Psoas muscle (tissue), 8 donors: Measurements from ENCODE around the gene CD84. TPM values are rescaled to one million over a fixed set of nuclear protein-coding genes. Genes with fewer than 3 reads are reported as not detected.
"Not testable (repeated sequence)": the region's sequence is repeated elsewhere in the genome, so short reads cannot be mapped to it uniquely, and the experiment has no call there.

Source experiments
- ATAC-seq, 4 donors: fragments of 200-7000 bp; cut with Tn5 transposase; one replicate each; pipeline ENCODE4 v1.9.1; 2020; ENCODE audit warnings: moderate library complexity in 3 of 4, mild to moderate bottlenecking in 2 of 4
- DNase-seq, 2 donors: peaks; one replicate each; pipeline ENCODE4 v3.0.0-alpha.2; 2020
- H3K27ac ChIP-seq: fragments of 200-600 bp; one replicate; pipeline ENCODE4 v1.8.0; 2022
- H3K27me3 ChIP-seq, 3 donors: fragments of 200-600 bp in 1 of 3; one replicate each; pipeline versions ENCODE4 v1.6.1 to v1.8.0; 2013 to 2022; ENCODE audit warnings: low read length in 2 of 3, mild to moderate bottlenecking in 2 of 3, moderate library complexity in 1 of 3; ENCODE audit not compliant: insufficient read depth in 3 of 3
- H3K36me3 ChIP-seq, 2 donors: fragments of 200-600 bp in 1 of 2; one replicate each; pipeline versions ENCODE4 v1.6.1 to v1.8.0; 2013 to 2022; ENCODE audit warnings: low read depth in 1 of 2, mild to moderate bottlenecking in 1 of 2, moderate library complexity in 1 of 2; ENCODE audit not compliant: insufficient read depth in 1 of 2
- H3K4me1 ChIP-seq: fragments of 200-600 bp; one replicate; pipeline ENCODE4 v1.8.0; 2022
- H3K4me3 ChIP-seq: fragments of 200-600 bp; one replicate; pipeline ENCODE4 v1.8.0; 2022; ENCODE audit warnings: mild to moderate bottlenecking
- H3K9me3 ChIP-seq: fragments of 200-600 bp; one replicate; pipeline ENCODE4 v1.8.0; 2022
- CTCF ChIP-seq: fragments of 200-600 bp; IDR thresholded peaks from one replicate; pipeline ENCODE4 v1.8.0; 2022; ENCODE audit warnings: antibody characterized with exemption
- WGBS, 3 donors: extraction: QIAGEN DNeasy Blood & Tissue Kit; methylation state at CpG; one replicate each; pipeline versions ENCODE4 v1.1.6 to v1.1.7; 2013; 5-methylcytosine and 5-hydroxymethylcytosine counted together
- intact Hi-C, 2 donors: fragments of 100-400 bp; cut with DNase I; formaldehyde crosslinking; loops; one replicate each; pipeline versions ENCODE4 v1.11.0 to v1.14.2; 2022
- polyA plus RNA-seq, 3 donors: library from polyadenylated mRNA; stranded (reverse); fragments of 200-250 nt; gene quantifications; one replicate each; pipeline ENCODE4 v1.2.3, GENCODE V29; 2013
- total RNA-seq, 4 donors: library from RNA; stranded (reverse); fragmentation: NEBNext Ultra II Directional in 2 of 4; extraction: Animal tissue kit (Norgen Biotek cat#: 25700) in 2 of 4; gene quantifications; one replicate each; pipeline versions ENCODE4 v1.2.1 to v1.2.4, GENCODE V29; 2021 to 2023
- donor health status: healthy with polysubstance abuse.
- donor health status: DM: no; HTN: no; CAD: no; lungs with moderate emphysema.
- donor health status: Bipolar disorder and iron deficiency.
- donor health status: healthy.
- donor health status: DM: yes; HTN: yes; CAD: no.
- donor health status: DM: no; HTN: no; CAD: no.
- donor health status: DM: no; HTN: no; CAD: no.
- donor health status: DM: yes; HTN: yes; CAD: no.

CD84 gene
- total and polyA plus RNA-seq, 7 donors = 0.04 to 2.6 (median 0.75) TPM

GRCh38 chr1:160520999-160521398, 58.3 kb downstream of the CD84 start:
- TF ChIP-seq CTCF = no peak
- H3K9me3 ChIP-seq = peaks cover 6% of the 10 kb centered on the region
- intact Hi-C loops = no loop called here
- ATAC-seq (no peak), DNase-seq (no peak)
- no peaks in the 10 kb centered on the region for H3K4me1 ChIP-seq
- 20 to 25% (median 22%) methylated on average over 3 of the region's 3 CpGs for WGBS, 3 donors
- no peaks in the 10 kb centered on the region for H3K36me3 ChIP-seq
- no peaks in the 10 kb centered on the region for H3K27me3 ChIP-seq
- no peak overlapping the region for H3K27ac ChIP-seq
- no peak overlapping the region for H3K4me3 ChIP-seq

- WGBS, 3 donors = 8 to 12% (median 9%) methylated on average over 2 of the region's 2 CpGs
- DNase-seq (no peak), ATAC-seq (no peak)
- Histone ChIP-seq H3K4me1 (no peaks in the 10 kb centered on the region), H3K27ac (no peak overlapping the region), H3K4me3 (no peak overlapping the region), H3K27me3 (no peaks in the 10 kb centered on the region), H3K36me3 (no peaks in the 10 kb centered on the region), H3K9me3 (peaks cover 6% of the 10 kb centered on the region)
- no peak for TF ChIP-seq CTCF
- intact Hi-C loops = no loop called here
These were observed 58.7 kb downstream of the CD84 start for GRCh38 chr1:160520582-160520981.

GRCh38 chr1:160519642-160520435, 59.5 kb downstream of the CD84 start:
- intact Hi-C loops = no loop called here
- DNase-seq = no peak
- Histone ChIP-seq H3K9me3 (peaks cover 2% of the 10 kb centered on the region), H3K4me3 (no peak overlapping the region), H3K4me1 (no peaks in the 10 kb centered on the region), H3K27me3 (no peaks in the 10 kb centered on the region), H3K36me3 (no peaks in the 10 kb centered on the region), H3K27ac (no peak overlapping the region)
- TF ChIP-seq CTCF = no peak
- ATAC-seq = no peak
- WGBS, 3 donors = 48 to 52% (median 51%) methylated on average over 5 of the region's 5 CpGs

GRCh38 chr1:160517519-160517918, 61.8 kb downstream of the CD84 start:
- H3K4me1 ChIP-seq, intact Hi-C loops, H3K9me3 ChIP-seq, DNase-seq, H3K36me3 ChIP-seq, H3K27ac ChIP-seq, H3K27me3 ChIP-seq, H3K4me3 ChIP-seq, ATAC-seq: not testable (repeated sequence)
- 43 to 63% (median 46%) methylated on average over 2 of the region's 2 CpGs for WGBS, 3 donors

GRCh38 chr1:160515908-160516307, 63.4 kb downstream of the CD84 start:
- H3K27ac ChIP-seq, intact Hi-C loops, H3K36me3 ChIP-seq, H3K9me3 ChIP-seq, H3K27me3 ChIP-seq, H3K4me3 ChIP-seq, DNase-seq, ATAC-seq, H3K4me1 ChIP-seq: not testable (repeated sequence)
- WGBS, 3 donors = 57 to 61% (median 58%) methylated on average over 1 of the region's 1 CpG
